Activated T-cell treated with anti-CD3 and anti-CD28 coated beads for 1 hour (primary cell): ENCODE results near the gene KRT71.

Source experiments
- DNase-seq: peaks from one replicate; pipeline ENCODE4 v3.0.0-alpha.2; 2020; ENCODE audit warnings: low read depth

KRT71 gene

GRCh38 chr12:52575256-52575655, 22.3 kb upstream of the KRT71 start:
- no peak for DNase-seq

- DNase-seq = no peak
These were observed 20.8 kb upstream of the KRT71 start, which contains the start of gene KRT74 for GRCh38 chr12:52573743-52574142. Gene KRT74, minus strand, starts transcription at chr12:52573843. Its CDS starts 66 bp downstream, at chr12:52573777.

GRCh38 chr12:52573306-52573705, 20.4 kb upstream of the KRT71 start:
- DNase-seq = no peak

GRCh38 chr12:52570511-52570910, 17.6 kb upstream of the KRT71 start:
- DNase-seq = no peak

- DNase-seq = no peak
These were observed 15.2 kb upstream of the KRT71 start for GRCh38 chr12:52568111-52568510.

GRCh38 chr12:52566847-52567291, 13.9 kb upstream of the KRT71 start:
- no peak for DNase-seq

- DNase-seq = no peak
These were observed 11.6 kb upstream of the KRT71 start for GRCh38 chr12:52564582-52564981.

GRCh38 chr12:52561880-52562449, 9.0 kb upstream of the KRT71 start:
- DNase-seq = no peak

- no peak for DNase-seq
These were observed 7.0 kb upstream of the KRT71 start for GRCh38 chr12:52559979-52560378.

- DNase-seq = no peak
These were observed 6.0 kb upstream of the KRT71 start for GRCh38 chr12:52558781-52559445.

GRCh38 chr12:52557476-52557875, 4.5 kb upstream of the KRT71 start:
- no peak for DNase-seq

GRCh38 chr12:52555577-52555976, 2.6 kb upstream of the KRT71 start:
- DNase-seq = no peak

GRCh38 chr12:52552055-52552454, 890 bp downstream of the KRT71 start:
- DNase-seq = no peak

GRCh38 chr12:52551216-52551865, 1.6 kb downstream of the KRT71 start:
- no peak for DNase-seq

- DNase-seq = no peak
These were observed 6.8 kb downstream of the KRT71 start for GRCh38 chr12:52546126-52546525.

- DNase-seq = no peak
These were observed 8.7 kb downstream of the KRT71 start for GRCh38 chr12:52543985-52544883.

- no peak for DNase-seq
These were observed 10.1 kb downstream of the KRT71 start for GRCh38 chr12:52542785-52543318.

GRCh38 chr12:52542157-52542556, 10.8 kb downstream of the KRT71 start:
- DNase-seq = no peak

- no peak for DNase-seq
These were observed 11.2 kb downstream of the KRT71 start for GRCh38 chr12:52541709-52542108.

- DNase-seq = no peak
These were observed 12.4 kb downstream of the KRT71 start for GRCh38 chr12:52540531-52540930.

GRCh38 chr12:52539821-52540173, 13.1 kb downstream of the KRT71 start:
- no peak for DNase-seq
